CD4-positive, alpha-beta memory T cell (primary cell): Measurements from ENCODE around the gene MTCL1. TPM values are rescaled to one million over a fixed set of nuclear protein-coding genes. Genes with fewer than 3 reads are reported as not detected.

ENCODE experiments used
- CTCF ChIA-PET: fragments of 350-600 bp; sonication (Branson Sonifier 250); formaldehyde crosslinking; loops from one replicate; lab custom pipeline; 2021; ENCODE audit warnings: inconsistent platforms; ENCODE audit not compliant: partially characterized antibody; lab: Charles Lee
- POLR2A ChIA-PET: fragments of 350-600 bp; sonication (Branson Sonifier 250); formaldehyde crosslinking; loops from one replicate; lab custom pipeline; 2021; ENCODE audit not compliant: partially characterized antibody; lab: Charles Lee
- DNase-seq, 5 donors: peaks; one replicate each; pipeline versions ENCODE4 v3.0.0 to v3.0.0-alpha.2; 2020 to 2022; ENCODE audit warnings: mixed read lengths in 1 of 5
- H3K27ac ChIP-seq: one replicate; pipeline ENCODE4 v1.7.0; 2013; ENCODE audit warnings: low read depth, low read length
- H3K27me3 ChIP-seq: 2 replicates; pipeline ENCODE4 v1.7.0; 2013; ENCODE audit warnings: mild to moderate bottlenecking, low read length, moderate library complexity; ENCODE audit not compliant: insufficient read depth
- H3K36me3 ChIP-seq: 2 replicates; pipeline ENCODE4 v1.7.0; 2013; ENCODE audit warnings: mild to moderate bottlenecking, low read length, moderate library complexity; ENCODE audit not compliant: insufficient read depth
- H3K4me1 ChIP-seq: 2 replicates; pipeline ENCODE4 v1.7.0; 2013; ENCODE audit warnings: mild to moderate bottlenecking, low read length, moderate library complexity; ENCODE audit not compliant: insufficient read depth
- H3K4me3 ChIP-seq, 2 donors: one replicate each; pipeline ENCODE4 v1.7.0; 2013; ENCODE audit warnings: low read length in 2 of 2, mild to moderate bottlenecking in 1 of 2
- H3K9me3 ChIP-seq, 2 donors: one replicate each; pipeline ENCODE4 v1.7.0; 2013; ENCODE audit warnings: low read length in 2 of 2, control low read depth in 1 of 2; ENCODE audit not compliant: control insufficient read depth in 1 of 2
- H3K27ac Mint-ChIP-seq, 7 donors: one replicate each; pipeline ENCODE4 v1.8.0; 2020 to 2021; ENCODE audit warnings: mixed read lengths in 7 of 7, mild to moderate bottlenecking in 6 of 7, inconsistent platforms in 3 of 7, moderate library complexity in 3 of 7
- H3K27me3 Mint-ChIP-seq, 2 donors: one replicate each; pipeline ENCODE4 v1.8.0; 2020 to 2021; ENCODE audit warnings: mixed read lengths in 2 of 2
- H3K36me3 Mint-ChIP-seq, 2 donors: one replicate each; pipeline ENCODE4 v1.8.0; 2020 to 2021; ENCODE audit warnings: mixed read lengths in 2 of 2, inconsistent platforms in 1 of 2, mild to moderate bottlenecking in 1 of 2
- H3K4me1 Mint-ChIP-seq, 4 donors: one replicate each; pipeline ENCODE4 v1.8.0; 2020 to 2021; ENCODE audit warnings: mixed read lengths in 4 of 4, mild to moderate bottlenecking in 1 of 4
- H3K4me3 Mint-ChIP-seq, 8 donors: one replicate each; pipeline ENCODE4 v1.8.0; 2020 to 2021; ENCODE audit warnings: mixed read lengths in 8 of 8, mild to moderate bottlenecking in 7 of 8, moderate library complexity in 6 of 8, inconsistent platforms in 3 of 8
- H3K9me3 Mint-ChIP-seq, 8 donors: one replicate each; pipeline ENCODE4 v1.8.0; 2020 to 2021; ENCODE audit warnings: mixed read lengths in 8 of 8, mild to moderate bottlenecking in 5 of 8, inconsistent platforms in 3 of 8, moderate library complexity in 1 of 8
- intact Hi-C: fragments of 100-400 bp; cut with micrococcal nuclease; formaldehyde crosslinking; loops from one replicate; pipeline ENCODE4 v1.15.1; 2023
- polyA plus RNA-seq, 2 donors: library from polyadenylated mRNA; unstranded; fragments of 300-500 nt; fragmentation: Illumina TruSeq; gene quantifications; one replicate each; pipeline ENCODE4 v1.2.3, GENCODE V29; 2021
- total RNA-seq, 2 experiments: library from RNA; stranded (reverse); gene quantifications; one replicate each; pipeline ENCODE4 v1.2.3, GENCODE V29; 2021

The MTCL1 gene
- total and polyA plus RNA-seq, 4 experiments from 2014 or later, result 0.29 to 0.36 TPM; not detected in 2

GRCh38 chr18:8660316-8660715, 45.0 kb upstream of the MTCL1 start:
- Mint-ChIP-seq H3K4me3 (no peak overlapping the region), H3K4me1 (peaks cover 0 to 7% (median under 1%) of the 10 kb centered on the region in 4 donors), H3K27ac (no peak overlapping the region), H3K27me3 (peaks cover 4 to 8% of the 10 kb centered on the region in 2 donors), H3K36me3 (no peaks in the 10 kb centered on the region), H3K9me3 (no peaks in the 10 kb centered on the region)
- H3K9me3 ChIP-seq, result no peaks in the 10 kb centered on the region
- H3K4me3 ChIP-seq, result no peak overlapping the region
- no peak overlapping the region for H3K27ac ChIP-seq
- no peak for DNase-seq
- peaks cover 4% of the 10 kb centered on the region for H3K27me3 ChIP-seq
- intact Hi-C loops, result no loop called here
- H3K36me3 ChIP-seq, result no peaks in the 10 kb centered on the region
- ChIA-PET CTCF (interaction anchor here (1.4 to 3.0 kb wide), 4 partner anchors 12 to 328 kb away, joined by 3 to 10 read pairs (median 5); no protein-coding TSS in a partner anchor), POLR2A (no interaction called here)
- H3K4me1 ChIP-seq, result no peaks in the 10 kb centered on the region

- Mint-ChIP-seq H3K4me3 (no peak overlapping the region), H3K36me3 (no peaks in the 10 kb centered on the region), H3K27ac (no peak overlapping the region)
Observed at GRCh38 chr18:8661754-8662559, 43.4 kb upstream of the MTCL1 start.

GRCh38 chr18:8662560-8663255, 42.6 kb upstream of the MTCL1 start:
- no peak overlapping the region for H3K4me3 ChIP-seq
- POLR2A ChIA-PET, result no interaction called here
- H3K27ac ChIP-seq, result no peak overlapping the region
- intact Hi-C loops, result no loop called here
- Mint-ChIP-seq H3K27ac (no peak overlapping the region), H3K36me3 (no peaks in the 10 kb centered on the region), H3K4me1 (peaks cover 0 to 7% (median under 1%) of the 10 kb centered on the region in 4 donors), H3K27me3 (peaks cover 0 to 8% of the 10 kb centered on the region in 2 donors), H3K4me3 (no peak overlapping the region), H3K9me3 (no peaks in the 10 kb centered on the region)
- no peaks in the 10 kb centered on the region for H3K36me3 ChIP-seq
- no peak for DNase-seq
- H3K4me1 ChIP-seq, result no peaks in the 10 kb centered on the region
- peaks cover 4% of the 10 kb centered on the region for H3K27me3 ChIP-seq
- CTCF ChIA-PET, result interaction anchor here (0.6 to 1.4 kb wide), 2 partner anchors 9 to 13 kb away, joined by 4 read pairs; no protein-coding TSS in a partner anchor
- no peaks in the 10 kb centered on the region for H3K9me3 ChIP-seq

More at GRCh38 chr18:8661754-8662559, 43.4 kb upstream of the MTCL1 start:
- Mint-ChIP-seq H3K9me3 (no peaks in the 10 kb centered on the region), H3K27me3 (peaks cover 0 to 8% of the 10 kb centered on the region in 2 donors), H3K4me1 (peaks cover 0 to 7% (median under 1%) of the 10 kb centered on the region in 4 donors)
- Histone ChIP-seq H3K4me3 (no peak overlapping the region), H3K36me3 (no peaks in the 10 kb centered on the region), H3K9me3 (no peaks in the 10 kb centered on the region), H3K4me1 (no peaks in the 10 kb centered on the region), H3K27ac (no peak overlapping the region), H3K27me3 (peaks cover 4% of the 10 kb centered on the region)
- POLR2A ChIA-PET, result no interaction called here
- intact Hi-C loops, result no loop called here
- no peak for DNase-seq
- CTCF ChIA-PET, result interaction anchor here (0.6 to 1.9 kb wide), 4 partner anchors 8 to 324 kb away, joined by 3 to 5 read pairs (median 4); no protein-coding TSS in a partner anchor

- Mint-ChIP-seq H3K27me3 (peaks cover 2 to 7% of the 10 kb centered on the region in 2 donors), H3K9me3 (no peaks in the 10 kb centered on the region), H3K27ac (no peak overlapping the region), H3K4me1 (peaks cover 0 to 3% (median 0%) of the 10 kb centered on the region in 4 donors), H3K36me3 (no peaks in the 10 kb centered on the region), H3K4me3 (no peak overlapping the region)
- no peak for DNase-seq
- Histone ChIP-seq H3K4me1 (no peaks in the 10 kb centered on the region), H3K36me3 (no peaks in the 10 kb centered on the region), H3K27ac (no peak overlapping the region), H3K27me3 (no peaks in the 10 kb centered on the region), H3K4me3 (no peak overlapping the region), H3K9me3 (no peaks in the 10 kb centered on the region)
- intact Hi-C loops, result no loop called here
- ChIA-PET CTCF (interaction anchor here (1.5 kb wide), 1 partner anchor 29 kb away, joined by 5 read pairs; no protein-coding TSS in a partner anchor), POLR2A (no interaction called here)
Observed at GRCh38 chr18:8667846-8668245, 37.5 kb upstream of the MTCL1 start.

- H3K36me3 Mint-ChIP-seq, result no peaks in the 10 kb centered on the region
- H3K4me1 Mint-ChIP-seq, result peaks cover 0 to 3% (median 0%) of the 10 kb centered on the region in 4 donors
- Histone ChIP-seq H3K4me3 (no peak overlapping the region), H3K27me3 (no peaks in the 10 kb centered on the region), H3K36me3 (no peaks in the 10 kb centered on the region), H3K9me3 (no peaks in the 10 kb centered on the region), H3K27ac (no peak overlapping the region), H3K4me1 (no peaks in the 10 kb centered on the region)
- intact Hi-C loops, result no loop called here
- H3K27ac Mint-ChIP-seq, result no peak overlapping the region
- peaks cover 2 to 4% of the 10 kb centered on the region in 2 donors for H3K27me3 Mint-ChIP-seq
- H3K9me3 Mint-ChIP-seq, result no peaks in the 10 kb centered on the region
- DNase-seq, result no peak
- no peak overlapping the region for H3K4me3 Mint-ChIP-seq
- ChIA-PET CTCF (no interaction called here), POLR2A (no interaction called here)
Observed at GRCh38 chr18:8668381-8668780, 37.0 kb upstream of the MTCL1 start.

- Mint-ChIP-seq H3K36me3 (no peaks in the 10 kb centered on the region), H3K4me1 (peaks cover 0 to 3% (median 0%) of the 10 kb centered on the region in 4 donors), H3K27ac (no peak overlapping the region), H3K4me3 (no peak overlapping the region), H3K27me3 (peaks cover 2% of the 10 kb centered on the region in 2 donors), H3K9me3 (peaks cover 0 to 4% (median 0%) of the 10 kb centered on the region in 8 donors)
- ChIA-PET CTCF (no interaction called here), POLR2A (no interaction called here)
- H3K4me1 ChIP-seq, result no peaks in the 10 kb centered on the region
- H3K27me3 ChIP-seq, result no peaks in the 10 kb centered on the region
- no peak overlapping the region for H3K27ac ChIP-seq
- DNase-seq, result no peak
- intact Hi-C loops, result no loop called here
- no peaks in the 10 kb centered on the region for H3K9me3 ChIP-seq
- no peak overlapping the region for H3K4me3 ChIP-seq
- no peaks in the 10 kb centered on the region for H3K36me3 ChIP-seq
Observed at GRCh38 chr18:8669571-8669970, 35.8 kb upstream of the MTCL1 start.
